Measurements from ENCODE around the gene C16orf95. TPM values are rescaled to one million over a fixed set of nuclear protein-coding genes. Genes with fewer than 3 reads are reported as not detected.

The C16orf95 gene
- total and polyA plus RNA-seq, 2 of the 4 experiments (the other 2 are of a cell fraction) = 2.0 to 4.7 TPM

GRCh38 chr16:87366288-87366687 is 49.1 kb upstream of the C16orf95 start:
- no peak overlapping the region for H2BK20ac ChIP-seq (ENCODE audit: low read depth, low read length)
- H3K9me1 ChIP-seq (ENCODE audit: insufficient read depth, low read length) = peaks cover 19% of the 10 kb centered on the region
- no peak for TF ChIP-seq POLR2A (IDR thresholded peaks at IDR 0.05; ENCODE audit: low read depth, low read length)
- no peak for TF ChIP-seq NFE2L2 (IDR thresholded peaks at IDR 0.05; ENCODE audit: low read depth, low read length)
- TF ChIP-seq, protein P1, sequence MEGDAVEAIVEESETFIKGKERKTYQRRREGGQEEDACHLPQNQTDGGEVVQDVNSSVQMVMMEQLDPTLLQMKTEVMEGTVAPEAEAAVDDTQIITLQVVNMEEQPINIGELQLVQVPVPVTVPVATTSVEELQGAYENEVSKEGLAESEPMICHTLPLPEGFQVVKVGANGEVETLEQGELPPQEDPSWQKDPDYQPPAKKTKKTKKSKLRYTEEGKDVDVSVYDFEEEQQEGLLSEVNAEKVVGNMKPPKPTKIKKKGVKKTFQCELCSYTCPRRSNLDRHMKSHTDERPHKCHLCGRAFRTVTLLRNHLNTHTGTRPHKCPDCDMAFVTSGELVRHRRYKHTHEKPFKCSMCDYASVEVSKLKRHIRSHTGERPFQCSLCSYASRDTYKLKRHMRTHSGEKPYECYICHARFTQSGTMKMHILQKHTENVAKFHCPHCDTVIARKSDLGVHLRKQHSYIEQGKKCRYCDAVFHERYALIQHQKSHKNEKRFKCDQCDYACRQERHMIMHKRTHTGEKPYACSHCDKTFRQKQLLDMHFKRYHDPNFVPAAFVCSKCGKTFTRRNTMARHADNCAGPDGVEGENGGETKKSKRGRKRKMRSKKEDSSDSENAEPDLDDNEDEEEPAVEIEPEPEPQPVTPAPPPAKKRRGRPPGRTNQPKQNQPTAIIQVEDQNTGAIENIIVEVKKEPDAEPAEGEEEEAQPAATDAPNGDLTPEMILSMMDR (conservative IDR thresholded peaks at IDR 0.05; ENCODE audit: low read depth, low read length) = no peak
- no peak for TF ChIP-seq BHLHE40 (IDR thresholded peaks at IDR 0.05; ENCODE audit: low read depth, low read length)
- TF ChIP-seq RAD21 (IDR thresholded peaks at IDR 0.05; ENCODE audit: low read length) = no peak
- TF ChIP-seq CEBPB (IDR thresholded peaks at IDR 0.05; ENCODE audit: low read depth, low read length) = no peak
- TF ChIP-seq, protein P2, sequence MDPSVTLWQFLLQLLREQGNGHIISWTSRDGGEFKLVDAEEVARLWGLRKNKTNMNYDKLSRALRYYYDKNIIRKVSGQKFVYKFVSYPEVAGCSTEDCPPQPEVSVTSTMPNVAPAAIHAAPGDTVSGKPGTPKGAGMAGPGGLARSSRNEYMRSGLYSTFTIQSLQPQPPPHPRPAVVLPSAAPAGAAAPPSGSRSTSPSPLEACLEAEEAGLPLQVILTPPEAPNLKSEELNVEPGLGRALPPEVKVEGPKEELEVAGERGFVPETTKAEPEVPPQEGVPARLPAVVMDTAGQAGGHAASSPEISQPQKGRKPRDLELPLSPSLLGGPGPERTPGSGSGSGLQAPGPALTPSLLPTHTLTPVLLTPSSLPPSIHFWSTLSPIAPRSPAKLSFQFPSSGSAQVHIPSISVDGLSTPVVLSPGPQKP (IDR thresholded peaks at IDR 0.05; ENCODE audit: borderline replicate concordance, low read depth, low read length) = no peak
- no peak for TF ChIP-seq FOS (IDR thresholded peaks at IDR 0.05; ENCODE audit: low read depth, low read length)
- TF ChIP-seq RCOR1 (IDR thresholded peaks at IDR 0.05; ENCODE audit: insufficient replicate concordance, low read length) = no peak
- TF ChIP-seq, protein P3, sequence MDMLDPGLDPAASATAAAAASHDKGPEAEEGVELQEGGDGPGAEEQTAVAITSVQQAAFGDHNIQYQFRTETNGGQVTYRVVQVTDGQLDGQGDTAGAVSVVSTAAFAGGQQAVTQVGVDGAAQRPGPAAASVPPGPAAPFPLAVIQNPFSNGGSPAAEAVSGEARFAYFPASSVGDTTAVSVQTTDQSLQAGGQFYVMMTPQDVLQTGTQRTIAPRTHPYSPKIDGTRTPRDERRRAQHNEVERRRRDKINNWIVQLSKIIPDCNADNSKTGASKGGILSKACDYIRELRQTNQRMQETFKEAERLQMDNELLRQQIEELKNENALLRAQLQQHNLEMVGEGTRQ (IDR thresholded peaks at IDR 0.05; ENCODE audit: low read depth, low read length) = no peak
- no peak for TF ChIP-seq SMC3 (IDR thresholded peaks at IDR 0.05; ENCODE audit: low read depth, low read length)
- TF ChIP-seq MAFK (IDR thresholded peaks at IDR 0.05; ENCODE audit: low read depth, low read length) = no peak
- TF ChIP-seq CHD1 (IDR thresholded peaks at IDR 0.05; ENCODE audit: low read depth, low read length) = no peak
- no peak for TF ChIP-seq MXI1 (IDR thresholded peaks at IDR 0.05; ENCODE audit: borderline replicate concordance, low read depth, low read length)
- no peak for TF ChIP-seq MAZ (IDR thresholded peaks at IDR 0.05; ENCODE audit: borderline replicate concordance, low read depth, low read length)
- TF ChIP-seq RFX5 (IDR thresholded peaks at IDR 0.05; ENCODE audit: low read depth, low read length) = no peak
- H3K4ac ChIP-seq (ENCODE audit: low read depth, low read length) = no peak overlapping the region
- no peak overlapping the region for H3K4me3 ChIP-seq (ENCODE audit: insufficient read depth, low read depth, low read length)
- WGBS, 2 experiments (ENCODE audit: extremely low coverage in 2 of 2, insufficient read length in 1 of 2) = 81% methylated on average over 3 of the region's 4 CpGs; no CpG with 5 or more reads in 1 of the 2 experiments
- no peak overlapping the region for H4K5ac ChIP-seq (ENCODE audit: low read depth, low read length)
- dilution Hi-C loops (cut with HindIII; ENCODE audit: low sequenced_read_pairs, unreplicated experiment) (no loop called here), in situ Hi-C loops (cut with MboI; ENCODE audit: low sequenced_read_pairs) (no loop called here), intact Hi-C loops (cut with micrococcal nuclease) (no loop called here)
- no peak overlapping the region for H3K4me2 ChIP-seq (ENCODE audit: low read depth, low read length)
- no peak overlapping the region for H2BK15ac ChIP-seq (ENCODE audit: low read depth, low read length)
- peaks cover 8% of the 10 kb centered on the region; the same call in 1 of the 2 replicates for H3K36me3 ChIP-seq (ENCODE audit: control insufficient read depth, insufficient read depth, low read length)
- no peak overlapping the region for H2AFZ ChIP-seq (replicated peaks; ENCODE audit: low read length, poor library complexity)
- H4K20me1 ChIP-seq (ENCODE audit: insufficient read depth, low read length) = peaks cover 60% of the 10 kb centered on the region
- H3K27ac ChIP-seq (ENCODE audit: insufficient read depth, low read length) = no peak overlapping the region
- H3K23ac ChIP-seq (ENCODE audit: low read depth, low read length) = no peak overlapping the region
- peaks cover 8% of the 10 kb centered on the region for H3K4me1 ChIP-seq (ENCODE audit: control insufficient read depth, insufficient read depth, low read length)
- no TSS peak for BruUV-seq (replicated peaks)
- ATAC-seq (ENCODE audit: low read depth) (no peak), DNase-seq (no peak)
- H3K79me1 ChIP-seq (ENCODE audit: low read depth in 1 of 2, low read length in 2 of 2) = peaks cover 30 to 82% of the 10 kb centered on the region in 2 experiments
- H2AK5ac ChIP-seq (ENCODE audit: low read depth, low read length) = no peak overlapping the region
- no peak overlapping the region for H3K56ac ChIP-seq (ENCODE audit: extremely low read depth, insufficient read depth, low read length)
- POLR2A ChIA-PET (ENCODE audit: unreplicated experiment) = no interaction called here
- H2AK9ac ChIP-seq (replicated peaks; ENCODE audit: low read depth, low read length, poor library complexity) = no peak overlapping the region
- no peaks in the 10 kb centered on the region for H3K9me3 ChIP-seq (ENCODE audit: control insufficient read depth, insufficient read depth, low read length)
- H2BK120ac ChIP-seq (ENCODE audit: low read depth, low read length) = no peak overlapping the region
- no peaks in the 10 kb centered on the region for H3K27me3 ChIP-seq (ENCODE audit: control insufficient read depth, insufficient read depth, low read length)
- no peak overlapping the region for H3K18ac ChIP-seq (ENCODE audit: low read depth, low read length)
- no peak overlapping the region for H3K14ac ChIP-seq (replicated peaks; ENCODE audit: low read depth, low read length)
- no peak overlapping the region for H3K9ac ChIP-seq (ENCODE audit: low read depth, low read length)
- H4K8ac ChIP-seq (ENCODE audit: low read depth in 2 of 2, low read length in 2 of 2) = no peak overlapping the region
- no peak overlapping the region for H2BK5ac ChIP-seq (ENCODE audit: low read depth, low read length, poor library complexity, severe bottlenecking)
- CTCF ChIA-PET = no interaction called here
- H4K91ac ChIP-seq (ENCODE audit: insufficient read depth, low read depth, low read length) = no peak overlapping the region

All from IMR-90 (cell line).